ENCODE measurements around the gene GSTO2.

Gene GSTO2

GRCh38 chr10:104258209-104258608, 10.8 kb upstream of the GSTO2 start:
- in situ Hi-C loops (cut with MboI; ENCODE audit: low sequenced_read_pairs, unreplicated experiment), result no loop called here
- DNase-seq (ENCODE audit: low spot score), result no peak
- no peak for TF ChIP-seq CTCF (IDR thresholded peaks at IDR 0.05; ENCODE audit: borderline replicate concordance, control extremely low read depth, extremely low read depth, insufficient read depth, missing control alignments)

DNA sequence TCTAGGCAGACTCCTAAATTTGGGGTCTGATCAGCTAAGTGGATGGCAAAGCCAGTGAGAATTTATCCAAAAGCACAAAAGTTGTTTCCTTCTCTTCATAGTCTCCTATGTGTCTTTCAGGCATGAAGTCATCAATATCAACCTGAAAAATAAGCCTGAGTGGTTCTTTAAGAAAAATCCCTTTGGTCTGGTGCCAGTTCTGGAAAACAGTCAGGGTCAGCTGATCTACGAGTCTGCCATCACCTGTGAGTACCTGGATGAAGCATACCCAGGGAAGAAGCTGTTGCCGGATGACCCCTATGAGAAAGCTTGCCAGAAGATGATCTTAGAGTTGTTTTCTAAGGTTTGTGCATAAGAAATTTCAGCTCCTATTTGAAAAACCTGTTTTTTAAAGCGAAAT, 9.5 kb upstream of the GSTO2 start:
- in situ Hi-C loops (cut with MboI; ENCODE audit: low sequenced_read_pairs, unreplicated experiment), result no loop called here
- no peak for TF ChIP-seq CTCF (IDR thresholded peaks at IDR 0.05; ENCODE audit: borderline replicate concordance, control extremely low read depth, extremely low read depth, insufficient read depth, missing control alignments)
- no peak for DNase-seq (ENCODE audit: low spot score)

DNA sequence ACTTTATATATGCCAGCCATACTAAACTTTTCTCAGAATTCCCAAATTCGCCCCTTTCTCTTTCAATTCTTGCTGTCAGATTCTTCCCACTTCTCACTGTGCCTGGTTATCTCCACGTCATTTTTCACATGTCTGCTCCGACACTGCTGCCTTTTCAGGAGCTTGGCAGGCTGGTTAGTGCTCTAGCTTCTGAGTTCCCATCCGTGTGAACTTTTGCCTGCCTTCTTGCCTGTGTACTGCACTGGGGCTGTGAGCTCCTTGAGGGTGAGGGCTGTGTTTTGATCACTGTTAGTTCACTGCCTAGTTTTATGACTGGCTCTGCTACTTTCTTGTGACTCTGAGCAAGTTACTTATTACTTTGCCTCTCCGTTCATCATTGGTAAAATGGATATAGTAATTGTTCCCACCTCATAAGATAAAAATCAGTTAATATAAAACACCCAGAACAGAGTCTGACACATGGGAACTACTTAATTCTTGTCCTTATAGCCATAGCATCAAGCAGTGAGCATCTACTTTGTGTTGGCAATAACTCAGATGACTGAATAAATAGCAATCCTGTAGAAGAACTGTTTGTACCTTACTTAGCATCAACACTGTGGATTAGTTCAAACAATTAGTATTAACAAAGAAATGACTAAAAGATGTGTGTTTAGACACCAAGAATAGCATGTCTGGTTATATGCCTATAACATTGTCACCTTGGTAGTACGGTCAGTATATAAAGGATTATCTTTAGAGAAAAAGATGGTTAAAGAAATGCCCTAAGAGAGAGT, 8.8 kb upstream of the GSTO2 start:
- in situ Hi-C loops (cut with MboI; ENCODE audit: low sequenced_read_pairs, unreplicated experiment), result no loop called here
- DNase-seq (ENCODE audit: low spot score), result no peak
- TF ChIP-seq CTCF (IDR thresholded peaks at IDR 0.05; ENCODE audit: borderline replicate concordance, control extremely low read depth, extremely low read depth, insufficient read depth, missing control alignments), result no peak

DNA sequence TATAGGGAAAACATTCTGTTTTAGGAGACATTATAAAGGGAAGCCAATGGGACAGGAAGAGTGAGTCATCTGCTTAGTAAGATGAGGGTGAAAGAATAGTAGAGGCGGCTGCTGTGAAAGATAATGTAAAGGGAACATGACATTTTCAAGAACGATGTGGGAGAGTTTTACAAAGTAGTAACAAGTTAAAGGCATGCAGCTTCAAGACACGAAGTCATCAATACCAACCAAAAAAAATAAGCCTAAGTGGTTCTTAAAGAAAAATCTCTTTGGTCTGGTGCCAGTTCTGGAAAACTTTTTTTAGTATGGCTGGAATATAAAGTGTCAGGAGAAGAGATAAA, 8.2 kb upstream of the GSTO2 start:
- DNase-seq (ENCODE audit: low spot score), result no peak
- in situ Hi-C loops (cut with MboI; ENCODE audit: low sequenced_read_pairs, unreplicated experiment), result no loop called here

DNA sequence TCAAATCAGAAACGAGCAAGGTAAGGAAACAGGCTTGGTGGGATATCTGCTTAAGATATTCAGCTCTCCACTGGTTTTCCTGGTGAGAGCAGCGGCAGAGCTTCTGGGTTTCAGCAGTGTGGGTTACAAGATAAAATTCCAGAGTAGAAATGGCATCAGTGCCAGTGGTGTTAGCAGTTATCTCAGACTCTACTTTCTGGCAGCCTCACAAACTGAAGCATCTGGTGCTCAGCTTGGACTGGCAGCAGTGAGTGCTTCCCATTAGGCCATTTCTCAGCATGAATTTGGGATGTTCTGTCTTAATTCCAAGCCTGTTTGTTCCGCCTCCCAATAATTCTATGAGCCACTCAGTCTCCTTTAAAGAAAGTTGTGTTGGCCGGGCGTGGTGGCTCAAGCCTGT, 6.9 kb upstream of the GSTO2 start:
- no peak for TF ChIP-seq CTCF (IDR thresholded peaks at IDR 0.05; ENCODE audit: borderline replicate concordance, control extremely low read depth, extremely low read depth, insufficient read depth, missing control alignments)
- no peak for DNase-seq (ENCODE audit: low spot score)
- in situ Hi-C loops (cut with MboI; ENCODE audit: low sequenced_read_pairs, unreplicated experiment), result no loop called here

More for the DNA sequence above, 8.2 kb upstream of the GSTO2 start:
- no peak for TF ChIP-seq CTCF (IDR thresholded peaks at IDR 0.05; ENCODE audit: borderline replicate concordance, control extremely low read depth, extremely low read depth, insufficient read depth, missing control alignments)

DNA sequence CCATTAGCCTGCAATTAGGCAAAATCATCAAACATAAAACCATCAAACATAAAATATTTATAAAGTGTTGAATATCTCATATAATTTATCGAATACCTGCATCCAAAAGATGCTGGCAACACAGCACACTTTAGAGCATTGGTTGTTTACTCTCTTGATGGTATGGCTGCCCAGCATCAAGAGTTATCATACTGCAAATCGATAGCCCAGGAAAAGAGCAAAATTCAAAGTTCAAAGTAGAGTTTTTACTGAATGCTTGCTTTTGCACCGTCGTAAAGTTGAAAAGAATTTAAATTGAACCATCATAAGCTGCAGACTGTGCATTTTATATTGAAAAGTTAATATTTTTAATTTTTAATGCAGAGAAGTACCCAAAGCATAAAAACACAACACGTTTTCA, 4.2 kb upstream of the GSTO2 start:
- TF ChIP-seq CTCF (IDR thresholded peaks at IDR 0.05; ENCODE audit: borderline replicate concordance, control extremely low read depth, extremely low read depth, insufficient read depth, missing control alignments), result no peak
- DNase-seq (ENCODE audit: low spot score), result no peak
- in situ Hi-C loops (cut with MboI; ENCODE audit: low sequenced_read_pairs, unreplicated experiment), result no loop called here

Data from GM13976 (cell line).